Measurements from ENCODE around the gene DDR2. TPM values are rescaled to one million over a fixed set of nuclear protein-coding genes. Genes with fewer than 3 reads are reported as not detected.

Gene DDR2
- total RNA-seq, 2 donors from 2014 or later: 41.6 to 69.9 TPM

DNA sequence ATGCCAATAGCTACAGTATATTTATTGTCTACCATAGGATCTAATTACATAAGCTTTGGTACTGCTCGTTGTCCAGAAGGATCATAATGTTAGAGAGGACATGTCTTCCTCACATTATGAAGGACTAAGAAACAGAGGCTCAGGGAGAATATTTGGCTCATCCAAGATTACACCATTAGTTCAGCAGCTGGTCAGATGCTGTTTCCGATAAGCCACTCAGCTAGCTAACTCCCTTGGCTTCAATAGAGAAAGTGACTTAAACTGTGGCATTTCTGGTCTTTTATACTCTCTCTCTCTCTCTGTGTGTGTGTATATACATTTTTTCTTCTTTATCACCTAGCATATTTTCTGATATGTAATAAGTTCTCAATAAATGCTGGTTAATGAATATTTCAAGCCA is 70.4 kb downstream of the DDR2 start:
- Histone ChIP-seq H3K27ac (no peak overlapping the region), H3K36me3 (no peaks in the 10 kb centered on the region), H3K4me1 (peaks cover 0 to 63% of the 10 kb centered on the region in 2 donors), H3K4me3 (no peak overlapping the region), H3K9me3 (no peaks in the 10 kb centered on the region), H3K27me3 (no peaks in the 10 kb centered on the region)
- DNase-seq (ENCODE audit: low spot score): no peak
- TF ChIP-seq, protein P1, sequence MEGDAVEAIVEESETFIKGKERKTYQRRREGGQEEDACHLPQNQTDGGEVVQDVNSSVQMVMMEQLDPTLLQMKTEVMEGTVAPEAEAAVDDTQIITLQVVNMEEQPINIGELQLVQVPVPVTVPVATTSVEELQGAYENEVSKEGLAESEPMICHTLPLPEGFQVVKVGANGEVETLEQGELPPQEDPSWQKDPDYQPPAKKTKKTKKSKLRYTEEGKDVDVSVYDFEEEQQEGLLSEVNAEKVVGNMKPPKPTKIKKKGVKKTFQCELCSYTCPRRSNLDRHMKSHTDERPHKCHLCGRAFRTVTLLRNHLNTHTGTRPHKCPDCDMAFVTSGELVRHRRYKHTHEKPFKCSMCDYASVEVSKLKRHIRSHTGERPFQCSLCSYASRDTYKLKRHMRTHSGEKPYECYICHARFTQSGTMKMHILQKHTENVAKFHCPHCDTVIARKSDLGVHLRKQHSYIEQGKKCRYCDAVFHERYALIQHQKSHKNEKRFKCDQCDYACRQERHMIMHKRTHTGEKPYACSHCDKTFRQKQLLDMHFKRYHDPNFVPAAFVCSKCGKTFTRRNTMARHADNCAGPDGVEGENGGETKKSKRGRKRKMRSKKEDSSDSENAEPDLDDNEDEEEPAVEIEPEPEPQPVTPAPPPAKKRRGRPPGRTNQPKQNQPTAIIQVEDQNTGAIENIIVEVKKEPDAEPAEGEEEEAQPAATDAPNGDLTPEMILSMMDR (IDR thresholded peaks at IDR 0.05): no peak

GRCh38 chr1:162703708-162704107 is 71.4 kb downstream of the DDR2 start:
- no peaks in the 10 kb centered on the region for H3K9me3 ChIP-seq
- no peaks in the 10 kb centered on the region for H3K36me3 ChIP-seq
- peak; percentile 78 for DNase-seq (ENCODE audit: low spot score)
- peak overlapping the region in 1 of 2 donors; percentile 4 for H3K27ac ChIP-seq
- no peaks in the 10 kb centered on the region for H3K27me3 ChIP-seq
- no peak overlapping the region for H3K4me3 ChIP-seq
- peaks cover 0 to 58% of the 10 kb centered on the region in 2 donors for H3K4me1 ChIP-seq
- TF ChIP-seq, protein P1 (IDR thresholded peaks at IDR 0.05): no peak

- peaks cover 0 to 68% of the 10 kb centered on the region in 2 donors for H3K4me1 ChIP-seq
- no peaks in the 10 kb centered on the region for H3K9me3 ChIP-seq
- TF ChIP-seq, protein P1 (IDR thresholded peaks at IDR 0.05): no peak
- no peaks in the 10 kb centered on the region for H3K36me3 ChIP-seq
- H3K4me3 ChIP-seq: no peak overlapping the region
- no peak for DNase-seq (ENCODE audit: low spot score)
- no peaks in the 10 kb centered on the region for H3K27me3 ChIP-seq
- peak overlapping the region; percentile 65 to 72 for H3K27ac ChIP-seq
These were observed 72.6 kb downstream of the DDR2 start for GRCh38 chr1:162704673-162705424.

- no peak for DNase-seq (ENCODE audit: low spot score)
- H3K4me1 ChIP-seq: peaks cover 0 to 71% of the 10 kb centered on the region in 2 donors
- no peaks in the 10 kb centered on the region for H3K27me3 ChIP-seq
- H3K4me3 ChIP-seq: no peak overlapping the region
- TF ChIP-seq, protein P1 (IDR thresholded peaks at IDR 0.05): no peak
- peak overlapping the region; percentile 65 to 72 for H3K27ac ChIP-seq
- no peaks in the 10 kb centered on the region for H3K9me3 ChIP-seq
- no peaks in the 10 kb centered on the region for H3K36me3 ChIP-seq
These were observed 73.7 kb downstream of the DDR2 start for GRCh38 chr1:162706003-162706402.

- TF ChIP-seq, protein P1 (IDR thresholded peaks at IDR 0.05): no peak
- peak overlapping the region in 1 of 2 donors; percentile 36 for H3K27ac ChIP-seq
- H3K9me3 ChIP-seq: no peaks in the 10 kb centered on the region
- H3K27me3 ChIP-seq: no peaks in the 10 kb centered on the region
- no peak overlapping the region for H3K4me3 ChIP-seq
- peaks cover 0 to 72% of the 10 kb centered on the region in 2 donors for H3K4me1 ChIP-seq
- H3K36me3 ChIP-seq: no peaks in the 10 kb centered on the region
- no peak for DNase-seq (ENCODE audit: low spot score)
These were observed 74.3 kb downstream of the DDR2 start for GRCh38 chr1:162706606-162707005.
